Measurements from ENCODE around the gene RBM38. TPM values are rescaled to one million over a fixed set of nuclear protein-coding genes. Genes with fewer than 3 reads are reported as not detected.

RBM38 gene
- total RNA-seq, 4 donors from 2014 or later, result 9.1 to 21.0 (median 13.3) TPM

DNA sequence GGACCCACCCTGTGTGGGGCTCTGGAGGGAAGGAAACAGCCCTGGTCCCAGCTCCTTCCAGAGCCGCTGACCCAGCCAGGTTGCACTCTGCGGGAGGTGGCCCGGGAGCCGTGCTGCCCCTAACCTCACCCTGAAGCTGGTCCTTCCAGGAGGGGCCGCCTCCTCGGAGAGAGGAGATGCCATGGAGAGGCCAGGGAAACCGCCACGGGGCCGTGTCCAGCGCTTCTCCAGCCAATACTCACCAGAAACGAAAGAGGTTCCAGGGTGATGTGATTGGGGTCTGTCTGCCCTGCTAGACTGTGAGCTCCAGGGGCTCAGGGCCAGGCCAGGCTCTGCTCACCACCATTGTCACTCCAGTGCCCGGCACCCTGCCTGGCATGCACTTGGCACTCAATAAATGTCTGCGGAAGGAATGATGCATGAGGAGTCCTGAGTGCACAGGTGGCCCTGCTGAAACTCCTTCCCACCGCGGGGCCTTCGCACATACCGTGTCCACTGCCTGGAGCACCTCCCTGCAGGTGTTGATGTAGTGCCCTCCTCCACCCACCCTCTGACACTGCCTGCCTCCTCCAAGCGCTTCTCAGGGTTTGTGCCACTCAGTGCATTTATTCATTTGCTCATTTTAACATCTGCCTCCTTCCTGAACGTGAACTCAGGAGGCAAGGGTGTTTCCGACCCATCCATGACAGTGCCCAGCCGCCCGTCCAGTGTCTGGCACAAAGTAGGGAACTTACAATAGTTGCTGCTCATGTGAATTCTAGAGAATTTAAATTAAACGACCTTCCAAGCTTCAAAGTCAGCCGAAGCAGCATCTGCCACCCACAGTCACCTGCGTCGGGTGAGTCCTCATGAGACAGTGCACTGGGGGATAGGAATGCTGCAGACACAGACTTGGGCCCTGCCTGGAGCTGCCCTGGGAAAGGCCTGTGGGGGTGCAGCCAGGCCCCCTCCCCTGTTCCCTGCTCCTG, 30.3 kb downstream of the RBM38 start:
- TF ChIP-seq, protein P1, sequence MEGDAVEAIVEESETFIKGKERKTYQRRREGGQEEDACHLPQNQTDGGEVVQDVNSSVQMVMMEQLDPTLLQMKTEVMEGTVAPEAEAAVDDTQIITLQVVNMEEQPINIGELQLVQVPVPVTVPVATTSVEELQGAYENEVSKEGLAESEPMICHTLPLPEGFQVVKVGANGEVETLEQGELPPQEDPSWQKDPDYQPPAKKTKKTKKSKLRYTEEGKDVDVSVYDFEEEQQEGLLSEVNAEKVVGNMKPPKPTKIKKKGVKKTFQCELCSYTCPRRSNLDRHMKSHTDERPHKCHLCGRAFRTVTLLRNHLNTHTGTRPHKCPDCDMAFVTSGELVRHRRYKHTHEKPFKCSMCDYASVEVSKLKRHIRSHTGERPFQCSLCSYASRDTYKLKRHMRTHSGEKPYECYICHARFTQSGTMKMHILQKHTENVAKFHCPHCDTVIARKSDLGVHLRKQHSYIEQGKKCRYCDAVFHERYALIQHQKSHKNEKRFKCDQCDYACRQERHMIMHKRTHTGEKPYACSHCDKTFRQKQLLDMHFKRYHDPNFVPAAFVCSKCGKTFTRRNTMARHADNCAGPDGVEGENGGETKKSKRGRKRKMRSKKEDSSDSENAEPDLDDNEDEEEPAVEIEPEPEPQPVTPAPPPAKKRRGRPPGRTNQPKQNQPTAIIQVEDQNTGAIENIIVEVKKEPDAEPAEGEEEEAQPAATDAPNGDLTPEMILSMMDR (IDR thresholded peaks at IDR 0.05), result no peak
- no peak for TF ChIP-seq POLR2A (IDR thresholded peaks at IDR 0.05)
- WGBS, 2 donors, result 88 to 97% methylated on average over 11 to 12 of the region's 26 CpGs
- peaks cover 0 to 14% (median 0%) of the 10 kb centered on the region in 4 donors for H3K27me3 ChIP-seq

DNA sequence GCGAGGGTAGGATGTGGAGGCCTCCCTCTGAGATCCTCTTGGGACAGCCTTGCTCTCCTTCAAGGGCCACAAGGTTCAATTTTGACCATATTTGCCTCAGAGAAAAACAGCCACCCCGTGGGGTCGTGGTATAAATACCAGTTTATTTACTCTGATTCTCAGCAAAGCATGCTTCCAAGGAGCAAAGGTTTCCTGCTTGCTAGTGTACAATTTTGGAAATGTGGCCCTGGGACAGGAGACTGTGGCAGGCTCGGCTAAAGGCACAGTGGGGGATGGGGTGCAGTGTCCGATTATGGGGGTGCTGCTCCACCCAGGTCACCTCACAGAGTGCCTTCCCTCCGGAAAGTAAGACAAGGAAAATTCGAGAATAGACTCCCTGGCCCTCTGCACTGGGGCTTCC, 31.1 kb downstream of the RBM38 start:
- DNase-seq, result no peak
- Histone ChIP-seq H3K9me3 (no peaks in the 10 kb centered on the region), H3K4me3 (no peak overlapping the region), H3K27me3 (peaks cover 0 to 14% (median 0%) of the 10 kb centered on the region in 4 donors), H3K4me1 (no peaks in the 10 kb centered on the region), H3K27ac (no peak overlapping the region), H3K36me3 (no peaks in the 10 kb centered on the region)
- WGBS, 2 donors, result 65 to 70% methylated on average over 7 of the region's 7 CpGs
- intact Hi-C loops (cut with DNase I), result loop anchor here (10.0 kb wide), 1 partner anchor 1393 kb away; no protein-coding TSS in a partner anchor
- TF ChIP-seq POLR2A (IDR thresholded peaks at IDR 0.05), result no peak
- TF ChIP-seq, protein P1 (IDR thresholded peaks at IDR 0.05), result no peak

More for the DNA sequence above, 30.3 kb downstream of the RBM38 start:
- H3K36me3 ChIP-seq, result no peaks in the 10 kb centered on the region
- no peaks in the 10 kb centered on the region for H3K4me1 ChIP-seq
- no peak for DNase-seq
- no peak overlapping the region for H3K4me3 ChIP-seq
- no peak overlapping the region for H3K27ac ChIP-seq
- intact Hi-C loops (cut with DNase I), result loop anchor here (10.0 kb wide), 1 partner anchor 1393 kb away; no protein-coding TSS in a partner anchor
- H3K9me3 ChIP-seq, result no peaks in the 10 kb centered on the region

DNA sequence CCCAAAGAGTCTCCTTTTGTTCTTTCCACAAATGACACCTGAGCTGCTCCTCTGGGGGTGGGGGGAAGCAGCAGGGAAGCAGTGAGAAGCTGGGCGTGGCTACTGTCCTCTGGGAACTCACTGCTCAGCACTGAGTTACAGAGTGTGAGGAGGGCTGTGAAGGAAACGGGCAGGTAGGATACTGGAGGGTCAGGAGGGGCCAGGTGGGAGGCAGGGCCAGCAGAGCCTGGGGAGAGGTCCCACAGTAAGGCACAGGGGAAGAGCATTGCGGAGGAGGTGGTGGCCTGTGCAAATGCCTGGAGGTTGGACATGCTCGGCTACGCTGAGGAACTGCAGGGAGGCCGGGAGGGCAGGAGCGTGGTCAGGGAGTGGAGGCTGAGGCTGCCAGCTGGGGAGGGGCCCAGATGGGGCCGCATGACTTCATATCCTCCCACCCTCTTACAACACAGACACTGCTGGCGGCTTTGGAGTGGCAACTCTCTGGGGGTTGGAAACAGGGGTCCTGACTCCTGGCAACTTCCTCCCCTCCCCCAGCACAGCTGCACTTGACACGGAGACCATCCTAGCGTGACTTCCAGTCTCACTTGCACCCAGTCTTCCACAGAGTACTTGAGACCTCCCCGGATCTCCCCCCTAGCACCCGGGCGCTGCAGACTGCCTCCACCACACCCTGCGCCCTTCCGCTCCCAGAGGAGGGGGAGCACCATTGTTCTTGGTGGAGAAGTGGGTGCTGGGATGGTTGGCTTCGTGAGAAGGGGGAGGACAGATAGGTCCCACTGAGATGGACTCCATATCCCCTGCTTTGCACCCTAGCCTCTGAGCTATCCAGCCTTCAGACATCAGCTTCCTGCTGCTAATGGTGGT, 34.2 kb downstream of the RBM38 start:
- H3K4me3 ChIP-seq, result no peak overlapping the region
- H3K27me3 ChIP-seq, result peaks cover 0 to 10% (median 0%) of the 10 kb centered on the region in 4 donors
- H3K36me3 ChIP-seq, result no peaks in the 10 kb centered on the region
- no peak for DNase-seq
- H3K4me1 ChIP-seq, result no peaks in the 10 kb centered on the region
- 66 to 78% methylated on average over 9 to 10 of the region's 17 CpGs for WGBS, 2 donors
- intact Hi-C loops (cut with DNase I), result loop anchor here (10.0 kb wide), 1 partner anchor 1389 kb away; no protein-coding TSS in a partner anchor
- H3K9me3 ChIP-seq, result no peaks in the 10 kb centered on the region
- TF ChIP-seq, protein P1 (IDR thresholded peaks at IDR 0.05), result no peak
- no peak for TF ChIP-seq POLR2A (IDR thresholded peaks at IDR 0.05)
- no peak overlapping the region for H3K27ac ChIP-seq

DNA sequence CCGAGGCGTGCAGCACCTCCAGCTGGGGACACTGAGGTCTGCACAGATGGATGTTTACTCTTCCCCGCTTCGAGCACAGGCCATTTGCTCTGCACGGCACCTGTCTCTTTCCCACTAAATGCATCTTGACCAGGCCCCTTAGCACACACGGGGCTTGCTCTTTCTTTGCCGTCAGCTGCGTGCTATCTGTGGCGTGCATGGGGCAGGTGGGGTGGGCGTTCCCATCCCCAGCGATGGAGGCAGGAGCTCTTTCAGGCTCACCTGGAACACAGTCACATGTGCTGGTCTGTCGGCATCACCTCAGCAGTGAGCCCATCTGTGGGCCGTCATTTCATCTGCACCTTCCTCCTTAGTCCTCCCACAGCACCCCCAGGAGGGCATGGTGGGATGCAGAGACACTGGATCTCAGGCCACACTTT, 35.1 kb downstream of the RBM38 start:
- Histone ChIP-seq H3K36me3 (no peaks in the 10 kb centered on the region), H3K27me3 (peaks cover 0 to 3% (median 0%) of the 10 kb centered on the region in 4 donors), H3K27ac (no peak overlapping the region), H3K9me3 (no peaks in the 10 kb centered on the region), H3K4me1 (no peaks in the 10 kb centered on the region), H3K4me3 (no peak overlapping the region)
- DNase-seq, result no peak
- WGBS, 2 donors, result 82 to 86% methylated on average over 11 to 12 of the region's 13 CpGs
- TF ChIP-seq, protein P1 (IDR thresholded peaks at IDR 0.05), result no peak
- TF ChIP-seq POLR2A (IDR thresholded peaks at IDR 0.05), result no peak
- intact Hi-C loops (cut with DNase I), result loop anchor here (10.0 kb wide), 1 partner anchor 1389 kb away; no protein-coding TSS in a partner anchor

Measured in esophagus squamous epithelium (tissue), 5 donors.